HuH-7.5 (cell line): ENCODE data around the gene UAP1.
"Not testable (repeated sequence)": the region's sequence is repeated elsewhere in the genome, so short reads cannot be mapped to it uniquely, and the experiment has no call there.

ENCODE experiments used
- DNase-seq: peaks from one replicate; pipeline ENCODE4 v3.0.0; 2011; ENCODE audit warnings: low spot score

UAP1 gene

GRCh38 chr1:162565460-162565859 is 3.9 kb downstream of the UAP1 start:
- DNase-seq = no peak

GRCh38 chr1:162566870-162567269 is 5.3 kb downstream of the UAP1 start:
- DNase-seq = no peak

- no peak for DNase-seq
Observed at GRCh38 chr1:162568802-162569201, 7.3 kb downstream of the UAP1 start.

- no peak for DNase-seq
Observed at GRCh38 chr1:162570718-162571117, 9.2 kb downstream of the UAP1 start.

- DNase-seq = not testable (repeated sequence)
Observed at GRCh38 chr1:162571121-162571520, 9.6 kb downstream of the UAP1 start.

- DNase-seq = no peak
Observed at GRCh38 chr1:162571696-162572095, 10.2 kb downstream of the UAP1 start.

- DNase-seq = no peak
Observed at GRCh38 chr1:162573136-162573535, 11.6 kb downstream of the UAP1 start.

GRCh38 chr1:162578071-162578700 is 16.7 kb downstream of the UAP1 start:
- no peak for DNase-seq

GRCh38 chr1:162578936-162579335 is 17.4 kb downstream of the UAP1 start:
- DNase-seq = no peak

GRCh38 chr1:162580308-162580707 is 18.8 kb downstream of the UAP1 start:
- DNase-seq = no peak

- DNase-seq = not testable (repeated sequence)
Observed at GRCh38 chr1:162582901-162583300, 21.4 kb downstream of the UAP1 start.

GRCh38 chr1:162585101-162585500 is 23.6 kb downstream of the UAP1 start:
- not testable (repeated sequence) for DNase-seq

- no peak for DNase-seq
Observed at GRCh38 chr1:162587347-162587746, 25.8 kb downstream of the UAP1 start.

GRCh38 chr1:162587761-162588260 is 26.3 kb downstream of the UAP1 start:
- DNase-seq = no peak

GRCh38 chr1:162590101-162590500 is 28.6 kb downstream of the UAP1 start:
- DNase-seq = no peak

- DNase-seq = no peak
Observed at GRCh38 chr1:162590686-162591085, 29.2 kb downstream of the UAP1 start.

GRCh38 chr1:162596514-162597170 is 35.1 kb downstream of the UAP1 start:
- DNase-seq = no peak

GRCh38 chr1:162599451-162599850 is 37.9 kb downstream of the UAP1 start:
- no peak for DNase-seq

GRCh38 chr1:162603117-162603516 is 41.6 kb downstream of the UAP1 start:
- DNase-seq = not testable (repeated sequence)

- no peak for DNase-seq
Observed at GRCh38 chr1:162605225-162605927, 43.9 kb downstream of the UAP1 start.

GRCh38 chr1:162609306-162609705 is 47.8 kb downstream of the UAP1 start:
- DNase-seq = no peak

GRCh38 chr1:162612606-162613400 is 51.3 kb downstream of the UAP1 start:
- DNase-seq = no peak
